Glomerular visceral epithelial cell (primary cell): ENCODE results near the gene HDLBP.

Source experiments
- DNase-seq: peaks from one replicate; pipeline ENCODE4 v3.0.0-alpha.2; 2016; ENCODE audit errors: extremely low spot score

HDLBP gene

DNA sequence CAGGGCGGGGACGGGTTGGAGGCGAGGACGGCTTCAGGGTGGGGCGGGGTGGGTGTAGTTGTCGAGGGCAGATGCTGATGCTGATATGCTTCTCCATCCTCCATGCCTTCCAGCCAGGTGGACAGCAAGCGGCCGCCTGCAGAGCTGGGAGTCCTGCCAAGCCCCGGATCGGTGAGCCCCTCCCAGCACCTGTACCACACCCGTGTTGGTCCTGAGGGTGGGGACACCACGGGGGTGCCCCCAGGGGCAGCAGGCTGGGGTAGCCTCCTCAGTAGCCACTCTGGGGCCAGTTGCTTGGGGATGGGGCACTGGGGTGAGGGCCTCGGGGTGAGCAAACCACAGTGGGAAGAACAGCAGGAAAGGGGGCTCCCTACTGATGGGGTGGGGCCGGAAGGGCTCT lies 124.4 kb downstream of the HDLBP start:
- DNase-seq, result no peak

GRCh38 chr2:241190291-241190981 lies 125.0 kb downstream of the HDLBP start:
- DNase-seq, result no peak

GRCh38 chr2:241189856-241190201 lies 125.6 kb downstream of the HDLBP start:
- no peak for DNase-seq

DNA sequence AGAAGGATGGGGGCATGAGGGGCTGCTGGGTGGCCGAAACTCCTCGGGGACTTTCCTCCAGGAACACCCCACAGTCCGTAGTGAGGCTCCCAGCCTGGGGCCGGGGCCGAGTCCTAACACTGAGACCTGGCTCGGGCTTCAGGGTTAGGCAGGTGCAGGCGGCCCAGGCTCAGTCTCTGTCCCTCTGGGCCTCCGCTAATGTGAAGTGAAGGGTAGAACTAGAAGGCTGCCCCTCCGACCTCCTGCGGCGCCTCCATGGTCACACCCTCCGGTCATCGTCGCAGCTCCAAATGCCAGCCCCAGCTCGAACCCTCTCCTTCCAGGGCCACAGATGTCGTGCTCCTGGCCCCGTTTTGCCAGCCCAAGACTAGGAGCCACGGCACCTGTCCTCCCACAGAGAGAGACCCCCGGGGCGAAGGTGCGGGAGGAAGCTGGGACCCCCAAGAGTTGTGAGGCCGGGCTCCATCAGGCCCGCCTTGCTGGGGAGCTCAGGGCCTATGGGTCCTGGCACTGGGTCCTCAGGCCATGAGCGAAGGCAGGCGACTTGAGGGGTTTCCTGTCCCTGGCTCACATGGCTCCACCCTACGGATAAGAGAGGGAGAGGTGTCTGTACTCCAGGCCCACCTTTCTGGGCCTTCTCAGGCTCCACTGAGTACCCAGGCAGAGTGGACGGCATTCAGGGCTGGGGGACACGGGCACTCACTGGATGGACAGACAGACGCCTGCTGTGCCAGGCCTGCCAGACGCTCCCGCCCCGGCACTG lies 126.2 kb downstream of the HDLBP start:
- DNase-seq, result no peak

DNA sequence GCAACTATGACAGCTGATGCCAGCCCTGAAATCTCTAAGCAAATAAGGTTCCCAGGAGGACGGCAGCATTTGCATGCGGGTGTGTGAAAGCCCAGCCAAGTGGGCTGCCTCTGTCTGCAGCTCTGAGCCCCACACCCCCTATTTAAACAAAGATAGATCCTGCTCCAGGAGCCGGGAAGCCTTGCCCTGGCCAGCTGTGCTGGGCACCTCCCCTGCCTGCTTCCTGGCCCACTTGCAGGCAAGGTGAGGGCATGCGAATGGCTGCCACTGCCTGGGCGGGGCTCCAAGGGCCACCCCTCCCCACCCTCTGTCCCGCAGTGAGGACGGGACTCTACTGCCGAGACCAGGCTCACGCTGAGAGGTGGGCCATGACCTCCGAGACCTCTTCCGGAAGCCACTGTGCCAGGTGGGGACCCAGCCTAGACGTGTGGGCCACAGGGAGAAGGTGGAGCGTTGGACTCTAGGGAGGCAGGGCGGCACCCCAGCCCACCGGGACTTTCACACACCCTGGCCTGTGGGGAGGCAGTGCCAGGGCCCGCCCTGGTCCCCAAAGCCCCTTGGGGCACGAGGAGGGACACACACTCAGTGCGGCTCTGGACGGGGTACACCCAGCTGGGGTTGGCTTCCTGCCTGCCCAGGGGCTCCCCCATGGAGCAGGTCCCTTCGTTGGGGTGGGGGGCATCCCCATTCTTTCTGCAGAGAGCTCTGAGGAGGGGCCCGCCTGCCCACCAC lies 126.9 kb downstream of the HDLBP start, which contains the start of gene ANO7:
Gene ANO7, plus strand, starts transcription at position 317 of the 732 bp plus-strand sequence. CDS start 1,387 bp downstream, outside the sequence.
- DNase-seq, result no peak

GRCh38 chr2:241187918-241188234 lies 127.6 kb downstream of the HDLBP start:
- DNase-seq, result no peak

GRCh38 chr2:241187101-241187917 lies 128.2 kb downstream of the HDLBP start:
- no peak for DNase-seq

- no peak for DNase-seq
Measured at GRCh38 chr2:241185961-241186360, 129.5 kb downstream of the HDLBP start.

- DNase-seq, result no peak
Measured at GRCh38 chr2:241184901-241185300, 130.6 kb downstream of the HDLBP start.

GRCh38 chr2:241183221-241183620 lies 132.3 kb downstream of the HDLBP start:
- no peak for DNase-seq

DNA sequence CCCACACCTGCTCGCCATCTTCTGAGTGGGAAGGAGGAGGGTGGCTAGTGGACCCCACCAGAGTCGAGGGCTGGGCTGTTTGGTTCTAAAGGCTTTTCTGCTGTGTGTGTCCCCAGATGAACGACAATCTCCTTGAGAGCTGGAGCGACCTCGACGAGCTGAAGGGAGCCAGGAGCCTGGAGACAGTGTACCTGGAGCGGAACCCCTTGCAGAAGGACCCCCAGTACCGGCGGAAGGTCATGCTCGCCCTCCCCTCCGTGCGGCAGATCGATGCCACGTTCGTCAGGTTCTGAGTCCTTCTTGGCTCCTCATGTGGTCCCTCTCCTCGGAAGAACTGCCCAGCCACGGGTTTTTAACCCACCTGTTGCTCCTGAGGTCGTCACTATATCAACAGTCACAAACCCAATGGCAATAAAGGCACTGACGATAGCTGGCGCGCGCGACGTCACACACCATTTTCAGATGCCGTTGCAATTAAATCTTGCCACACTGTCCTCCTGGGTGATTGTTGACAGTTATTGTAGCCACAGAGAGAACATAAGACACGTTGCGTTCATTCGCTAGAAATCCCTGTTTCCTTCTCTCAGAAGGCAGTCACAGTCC lies 132.8 kb downstream of the HDLBP start:
- DNase-seq, result no peak

- no peak for DNase-seq
Measured at GRCh38 chr2:241182126-241182525, 133.3 kb downstream of the HDLBP start.

DNA sequence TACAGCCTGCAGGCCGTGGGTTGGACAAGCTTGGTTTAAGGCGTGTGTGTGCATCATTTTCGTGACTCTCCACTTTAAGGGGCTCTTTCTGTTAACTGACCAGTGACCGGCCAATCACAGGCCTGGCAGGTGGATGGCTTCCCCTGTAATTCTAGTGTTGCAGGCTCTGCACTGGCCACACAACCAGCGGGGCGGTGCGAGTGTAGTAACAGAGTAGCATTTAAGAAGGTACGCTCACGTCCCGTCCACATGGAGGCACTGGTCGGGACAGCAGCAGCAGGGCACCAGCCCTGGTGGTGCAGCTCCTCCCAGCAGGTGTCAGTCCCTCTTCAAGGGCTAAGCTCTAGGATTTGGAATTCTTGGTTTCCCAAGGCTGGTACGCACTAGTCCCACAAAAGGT lies 135.0 kb downstream of the HDLBP start:
- DNase-seq, result no peak

GRCh38 chr2:241179899-241180298 lies 135.6 kb downstream of the HDLBP start:
- DNase-seq, result no peak

GRCh38 chr2:241178961-241179360 lies 136.5 kb downstream of the HDLBP start:
- no peak for DNase-seq

DNA sequence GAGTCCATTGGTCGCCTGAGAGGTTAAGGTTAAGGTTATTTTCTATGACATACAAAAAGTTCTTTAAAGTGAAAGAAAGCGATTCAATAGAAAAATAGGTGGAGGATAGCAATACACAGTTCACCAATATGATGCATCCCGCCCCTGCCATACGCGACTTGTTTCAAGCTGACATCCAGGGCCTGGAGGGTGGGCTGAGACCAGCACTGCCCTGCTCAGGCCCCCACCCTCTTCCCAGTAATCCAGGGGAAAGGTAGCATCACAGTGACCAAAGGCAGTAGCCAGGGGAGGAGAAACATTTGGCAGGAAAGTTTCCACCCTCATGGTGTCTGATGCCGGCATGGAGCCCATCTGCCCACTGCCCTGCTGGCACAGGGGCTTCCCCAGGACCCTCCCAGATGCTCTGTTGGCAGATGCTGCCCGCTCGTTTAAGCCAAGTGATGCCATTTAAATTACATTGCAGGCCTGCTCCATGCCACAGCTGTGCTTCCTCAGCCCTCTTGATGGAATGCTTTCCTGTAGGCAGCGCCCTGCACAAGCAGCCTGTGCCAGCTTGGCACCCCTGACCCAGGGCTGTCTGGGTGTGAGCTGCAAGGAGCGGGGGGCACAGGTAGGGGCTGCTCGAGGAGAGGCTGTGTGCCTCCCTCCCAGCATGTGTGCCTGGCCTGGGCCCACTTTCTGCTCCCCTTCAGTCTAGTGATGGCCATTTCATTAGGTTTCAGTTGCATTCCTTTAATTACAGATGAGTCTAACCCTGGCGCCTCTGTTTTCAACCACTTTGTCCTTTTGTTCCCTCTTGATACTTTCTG lies 137.7 kb downstream of the HDLBP start:
- no peak for DNase-seq
